HepG2 (cell line): Measurements from ENCODE around the gene TTLL7. TPM values are rescaled to one million over a fixed set of nuclear protein-coding genes. Genes with fewer than 3 reads are reported as not detected.

ENCODE experiments used
- ATAC-seq: fragments of 200-7000 bp; cut with Tn5 transposase; 3 replicates; pipeline ENCODE4 v1.9.1; 2020; ENCODE audit warnings: mild to moderate bottlenecking, moderate library complexity
- BruUV-seq: library from RNA; stranded (reverse); fragments of 400-500 nt; replicated peaks from 2 replicates; lab custom pipeline; 2021; lab: Mats Ljungman, UMichigan
- CTCF ChIA-PET: fragments of 300-600 bp; formaldehyde crosslinking; extraction: SDS; loops from one replicate; lab custom pipeline; 2021; ENCODE audit warnings: low total read pairs, inconsistent platforms, low intra/inter-chr PET ratio; lab: Yijun Ruan, JAX
- POLR2A ChIA-PET: fragments of 350-600 bp; sonication (Branson Sonifier 250); formaldehyde crosslinking; loops from one replicate; lab custom pipeline; 2020; ENCODE audit warnings: antibody characterized with exemption, inconsistent platforms; lab: Yijun Ruan, JAX
- DNase-seq: peaks from one replicate; pipeline ENCODE4 v3.0.0-alpha.2; 2015; ENCODE audit warnings: low spot score
- FAIRE-seq: peaks from 3 replicates; lab custom pipeline; 2011; peaks lifted over from hg19 to GRCh38; lab: Jason Lieb, UNC
- H2AFZ ChIP-seq: one replicate; pipeline ENCODE4 v1.6.1; 2011; ENCODE audit warnings: low read length, inconsistent platforms
- H3K27ac ChIP-seq: fragments of 300-600 bp; 3 replicates; pipeline ENCODE4 v1.8.0; 2011; ENCODE audit warnings: mixed run types, mild to moderate bottlenecking, mixed read lengths, low read length, inconsistent platforms; ENCODE audit not compliant: insufficient read depth; ENCODE audit errors: extremely low read length
- H3K27me3 ChIP-seq, 2 experiments: fragments of 200-600 bp in 1 of 2; 2 replicates in 1 of 2; 3 replicates in 1 of 2; pipeline versions ENCODE4 v1.6.0 to v1.8.0; 2011; ENCODE audit warnings: low read length in 2 of 2, mild to moderate bottlenecking in 2 of 2, moderate library complexity in 2 of 2, inconsistent platforms in 1 of 2; ENCODE audit not compliant: insufficient read depth in 2 of 2, control insufficient read depth in 1 of 2
- H3K36me3 ChIP-seq, 2 experiments: fragments of 200-600 bp in 1 of 2; replicated peaks in 1 of 2; 2 replicates in 1 of 2; 3 replicates in 1 of 2; pipeline versions ENCODE4 v1.5.1 to v1.8.0; 2011; ENCODE audit warnings: low read length in 2 of 2, inconsistent platforms in 1 of 2; ENCODE audit not compliant: insufficient read depth in 2 of 2, control insufficient read depth in 1 of 2
- H3K4me1 ChIP-seq: 2 replicates; pipeline ENCODE4 v1.5.1; 2012; ENCODE audit warnings: low read length, inconsistent platforms; ENCODE audit not compliant: insufficient read depth
- H3K4me2 ChIP-seq: 2 replicates; pipeline ENCODE4 v1.6.0; 2011; ENCODE audit warnings: low read depth, low read length, inconsistent platforms
- H3K4me3 ChIP-seq, 3 experiments: fragments of 200-600 bp in 1 of 3; sonication (generic), shearing (Covaris generic) in 1 of 3; replicated peaks in 1 of 3; 2 replicates each; pipeline ENCODE4 v1.5.1; 2011 to 2016; ENCODE audit warnings: low read length in 3 of 3, inconsistent platforms in 2 of 3, low read depth in 2 of 3, mild to moderate bottlenecking in 2 of 3, control low read depth in 1 of 3, mixed read lengths in 1 of 3; ENCODE audit not compliant: insufficient read depth in 1 of 3
- H3K79me2 ChIP-seq: one replicate; pipeline ENCODE4 v1.6.1; 2011; ENCODE audit warnings: low read length, inconsistent platforms; ENCODE audit not compliant: insufficient read depth
- H3K9ac ChIP-seq: 2 replicates; pipeline ENCODE4 v1.6.0; 2011; ENCODE audit warnings: mild to moderate bottlenecking, low read depth, low read length, inconsistent platforms; ENCODE audit not compliant: insufficient read depth
- H3K9me3 ChIP-seq: 2 replicates; pipeline ENCODE4 v1.5.1; 2012; ENCODE audit warnings: mild to moderate bottlenecking, low read length
- H4K20me1 ChIP-seq: 2 replicates; pipeline ENCODE4 v1.6.0; 2011; ENCODE audit warnings: inconsistent platforms, mild to moderate bottlenecking, low read length, moderate library complexity; ENCODE audit not compliant: insufficient read depth
- ATF7 ChIP-seq, 2 experiments: fragments of 450-650 bp in 1 of 2; sonication (generic) in 1 of 2; formaldehyde crosslinking in 1 of 2; IDR thresholded peaks; 2 replicates each; pipeline versions ENCODE4 v1.4.0 to v1.6.1; 2016 to 2020; ENCODE audit warnings: antibody characterized with exemption in 1 of 2, mild to moderate bottlenecking in 1 of 2, missing genetic modification reagents in 1 of 2
- CREB1 ChIP-seq, 2 experiments: fragments of 450-650 bp in 1 of 2; IDR thresholded peaks; 2 replicates each; pipeline ENCODE4 v1.6.1; 2016 to 2017; ENCODE audit warnings: control low read depth in 1 of 2, mild to moderate bottlenecking in 1 of 2, missing compliant biosample characterization in 1 of 2, missing genetic modification characterization in 1 of 2
- GFI1 ChIP-seq: sonication (generic); formaldehyde crosslinking; IDR thresholded peaks from 2 replicates; pipeline ENCODE4 v1.5.0; 2020; ENCODE audit warnings: missing genetic modification reagents, mild to moderate bottlenecking, borderline replicate concordance
- PRDM10 ChIP-seq: sonication (generic); formaldehyde crosslinking; IDR thresholded peaks from 2 replicates; pipeline ENCODE4 v1.4.0; 2020; ENCODE audit warnings: low read depth, missing genetic modification reagents
- RARA ChIP-seq: IDR thresholded peaks from 2 replicates; pipeline ENCODE4 v1.6.1; 2016; ENCODE audit warnings: missing genetic modification reagents, missing compliant biosample characterization
- TOE1 ChIP-seq: sonication (generic); formaldehyde crosslinking; IDR thresholded peaks from 2 replicates; pipeline ENCODE4 v1.4.0; 2020; ENCODE audit warnings: mild to moderate bottlenecking, missing genetic modification reagents
- ZNF143 ChIP-seq: sonication (generic); formaldehyde crosslinking; IDR thresholded peaks from 2 replicates; pipeline ENCODE4 v1.4.0; 2020; ENCODE audit warnings: missing genetic modification reagents
- ZNF253 ChIP-seq: sonication (generic); formaldehyde crosslinking; IDR thresholded peaks from 2 replicates; pipeline ENCODE4 v1.8.0; 2022; ENCODE audit warnings: mild to moderate bottlenecking, missing genetic modification reagents, borderline replicate concordance
- ZNF691 ChIP-seq: sonication (generic); formaldehyde crosslinking; IDR thresholded peaks from 2 replicates; pipeline ENCODE4 v1.4.0; 2020; ENCODE audit warnings: missing genetic modification reagents, low read depth, mild to moderate bottlenecking, borderline replicate concordance
- ZNF761 ChIP-seq: sonication (generic); formaldehyde crosslinking; conservative IDR thresholded peaks from 2 replicates; pipeline ENCODE4 v1.4.0; 2020; ENCODE audit warnings: mild to moderate bottlenecking, missing genetic modification reagents
- WGBS: methylation state at CpG from one replicate; pipeline ENCODE4 v1.1.6; 2017; ENCODE audit warnings: low lambda C conversion rate; 5-methylcytosine and 5-hydroxymethylcytosine counted together
- in situ Hi-C: cut with HindIII; loops from 2 replicates; pipeline ENCODE4 v1.10.0; 2017; ENCODE audit warnings: low pct_unique_long_range_greater_than_20kb; ENCODE audit not compliant: extremely low pct_ligation_motif_present
- intact Hi-C: fragments of 100-400 bp; cut with micrococcal nuclease; formaldehyde crosslinking; loops from one replicate; pipeline ENCODE4 v1.10.0; 2022; ENCODE audit not compliant: unreplicated experiment
- polyA plus RNA-seq, 8 experiments: library from polyadenylated mRNA; depleted of rRNA in 3 of 8; stranded (reverse) in 7 of 8; unstranded in 1 of 8; fragments of >200 nt; fragmentation: Illumina TruSeq in 4 of 8; extraction: Trizol in 4 of 8; gene quantifications; 2 replicates each; pipeline versions ENCODE4 v1.2.1 to v1.2.3, GENCODE V29; 2011 to 2016; ENCODE audit warnings: low read depth in 4 of 8, missing spikeins in 1 of 8, mixed read lengths in 1 of 8; ENCODE audit not compliant: insufficient read depth in 1 of 8
- total RNA-seq, 5 experiments: library from RNA; depleted of rRNA; stranded (reverse); fragments of >200 nt; fragmentation: Illumina TruSeq; extraction: Trizol; gene quantifications; 2 replicates each; pipeline ENCODE4 v1.2.3, GENCODE V29; 2016; ENCODE audit warnings: low read depth in 1 of 5

The TTLL7 gene
- total and polyA plus RNA-seq, 2 of the 13 experiments (the other 11 are each of a cell fraction or from before 2014, with no cell fraction given) = 0.07 to 0.22 TPM

GRCh38 chr1:83996191-83996590 lies 2.7 kb downstream of the TTLL7 start (continued):
- TF ChIP-seq ZNF691 (CRISPR knock-in tag) (no peak), ZNF253 (CRISPR knock-in tag) (no peak), ZNF143 (no peak), RARA (CRISPR knock-in tag) (no peak), GFI1 (CRISPR knock-in tag) (no peak), PRDM10 (CRISPR knock-in tag) (no peak), TOE1 (CRISPR knock-in tag) (no peak)

- no peaks in the 10 kb centered on the region for H3K79me2 ChIP-seq
Observed at GRCh38 chr1:83995649-83996048, 3.3 kb downstream of the TTLL7 start.

More at GRCh38 chr1:83995649-83996048, 3.3 kb downstream of the TTLL7 start:
- Histone ChIP-seq H3K9ac (no peak overlapping the region), H3K27me3 (peaks cover 1 to 20% of the 10 kb centered on the region in 2 experiments; a peak in 4 of 5 replicates), H2AFZ (no peak overlapping the region), H4K20me1 (no peaks in the 10 kb centered on the region), H3K36me3 (no peaks in the 10 kb centered on the region), H3K9me3 (no peaks in the 10 kb centered on the region), H3K4me2 (no peak overlapping the region), H3K27ac (no peak overlapping the region), H3K4me3 (no peak overlapping the region), H3K4me1 (peaks cover 6% of the 10 kb centered on the region)
- in situ Hi-C loops (no loop called here), intact Hi-C loops (no loop called here)
- DNase-seq (no peak), ATAC-seq (no peak), FAIRE-seq (no peak)
- WGBS = 49% methylated on average over 1 of the region's 1 CpG
- TF ChIP-seq ATF7 (IDR thresholded peaks at IDR 0.05) (peak; percentile 95), ATF7 (CRISPR knock-in tag; IDR thresholded peaks at IDR 0.05) (no peak), CREB1 (IDR thresholded peaks at IDR 0.05) (peak; percentile 55), CREB1 (CRISPR knock-in tag; IDR thresholded peaks at IDR 0.05) (no peak), ZNF761 (CRISPR knock-in tag) (no peak)
- no TSS peak for BruUV-seq
- ChIA-PET POLR2A (no interaction called here), CTCF (no interaction called here)
